ENCODE data around the gene CCDC68.

Gene CCDC68

GRCh38 chr18:54961016-54961423 lies 1.8 kb upstream of the CCDC68 start:
- no peak for DNase-seq (ENCODE audit: low read depth)

GRCh38 chr18:54960197-54960596 lies 936 bp upstream of the CCDC68 start:
- DNase-seq (ENCODE audit: low read depth) = no peak

GRCh38 chr18:54957996-54958395 lies 1.3 kb downstream of the CCDC68 start:
- DNase-seq (ENCODE audit: low read depth) = no peak

- no peak for DNase-seq (ENCODE audit: low read depth)
These were observed 1.9 kb downstream of the CCDC68 start for GRCh38 chr18:54957296-54957832.

- no peak for DNase-seq (ENCODE audit: low read depth)
These were observed 2.8 kb downstream of the CCDC68 start for GRCh38 chr18:54956506-54956905.

GRCh38 chr18:54952026-54952425 lies 7.2 kb downstream of the CCDC68 start:
- no peak for DNase-seq (ENCODE audit: low read depth)

- no peak for DNase-seq (ENCODE audit: low read depth)
These were observed 9.0 kb downstream of the CCDC68 start for GRCh38 chr18:54950221-54950620.

- no peak for DNase-seq (ENCODE audit: low read depth)
These were observed 9.7 kb downstream of the CCDC68 start for GRCh38 chr18:54949588-54949987.

- no peak for DNase-seq (ENCODE audit: low read depth)
These were observed 10.9 kb downstream of the CCDC68 start for GRCh38 chr18:54948350-54948837.

GRCh38 chr18:54947091-54947490 lies 12.2 kb downstream of the CCDC68 start:
- DNase-seq (ENCODE audit: low read depth) = no peak

GRCh38 chr18:54946149-54946581 lies 13.1 kb downstream of the CCDC68 start:
- no peak for DNase-seq (ENCODE audit: low read depth)

GRCh38 chr18:54945576-54946125 lies 13.6 kb downstream of the CCDC68 start:
- no peak for DNase-seq (ENCODE audit: low read depth)

GRCh38 chr18:54942569-54942968 lies 16.7 kb downstream of the CCDC68 start:
- no peak for DNase-seq (ENCODE audit: low read depth)

- no peak for DNase-seq (ENCODE audit: low read depth)
These were observed 17.1 kb downstream of the CCDC68 start for GRCh38 chr18:54942144-54942543.

GRCh38 chr18:54939361-54939917 lies 19.8 kb downstream of the CCDC68 start:
- no peak for DNase-seq (ENCODE audit: low read depth)

- DNase-seq (ENCODE audit: low read depth) = no peak
These were observed 20.8 kb downstream of the CCDC68 start for GRCh38 chr18:54938506-54938905.

- no peak for DNase-seq (ENCODE audit: low read depth)
These were observed 26.8 kb downstream of the CCDC68 start for GRCh38 chr18:54932472-54932871.

GRCh38 chr18:54931152-54931551 lies 28.1 kb downstream of the CCDC68 start:
- no peak for DNase-seq (ENCODE audit: low read depth)

GRCh38 chr18:54928236-54928635 lies 31.0 kb downstream of the CCDC68 start:
- no peak for DNase-seq (ENCODE audit: low read depth)

GRCh38 chr18:54926593-54927325 lies 32.5 kb downstream of the CCDC68 start:
- no peak for DNase-seq (ENCODE audit: low read depth)

GRCh38 chr18:54924948-54925347 lies 34.3 kb downstream of the CCDC68 start:
- no peak for DNase-seq (ENCODE audit: low read depth)

GRCh38 chr18:54923339-54923956 lies 35.8 kb downstream of the CCDC68 start:
- no peak for DNase-seq (ENCODE audit: low read depth)

- no peak for DNase-seq (ENCODE audit: low read depth)
These were observed 39.8 kb downstream of the CCDC68 start for GRCh38 chr18:54919412-54919811.
